PC-9 (cell line): ENCODE measurements around the gene LDLRAD3.

Source experiments
- CTCF ChIP-seq: fragments of 200-600 bp; sonication (generic); conservative IDR thresholded peaks from 2 replicates; pipeline ENCODE4 v1.6.1; 2017; ENCODE audit warnings: mixed run types, antibody characterized with exemption, mild to moderate bottlenecking, moderate library complexity
- EZH2 ChIP-seq: fragments of 200-600 bp; sonication (generic); IDR thresholded peaks from 2 replicates; pipeline ENCODE4 v1.8.0; 2017; ENCODE audit warnings: antibody characterized with exemption, low read depth

GRCh38 chr11:36091256-36091811 is 147.5 kb downstream of the LDLRAD3 start:
- no peak for TF ChIP-seq CTCF
- TF ChIP-seq EZH2: no peak
